Esophagus squamous epithelium (tissue), 4 donors: ENCODE data around the gene SCAMP2.

ENCODE experiments used
- CTCF ChIP-seq, 6 experiments: fragments of 450-650 bp in 4 of 6; fragments of 200-600 bp in 2 of 6; sonication (generic) in 2 of 6; IDR thresholded peaks; one replicate each; pipeline ENCODE4 v1.5.1; 2016 to 2019; ENCODE audit warnings: antibody characterized with exemption in 6 of 6, mild to moderate bottlenecking in 4 of 6, moderate library complexity in 4 of 6
- POLR2A ChIP-seq, 4 donors: fragments of 450-650 bp; IDR thresholded peaks; one replicate each; pipeline ENCODE4 v1.6.1; 2017; ENCODE audit warnings: antibody characterized with exemption in 4 of 4, mild to moderate bottlenecking in 4 of 4, moderate library complexity in 3 of 4

GRCh38 chr15:74891469-74891868 lies 18.3 kb upstream of the SCAMP2 start:
- TF ChIP-seq POLR2A (IDR thresholded peaks at IDR 0.05) (no peak), CTCF (IDR thresholded peaks at IDR 0.05) (no peak)
